Thyroid gland (tissue), 4 donors: ENCODE measurements around the gene ARNT2. TPM values are rescaled to one million over a fixed set of nuclear protein-coding genes. Genes with fewer than 3 reads are reported as not detected.

Experiments
- DNase-seq, 2 donors: peaks; one replicate each; pipeline ENCODE4 v3.0.0-alpha.2; 2019
- H3K27ac ChIP-seq, 3 donors: fragments of 200-600 bp; sonication (generic); 1 replicate in 2 of 3; 2 replicates in 1 of 3; pipeline ENCODE4 v1.5.1; 2016 to 2019; ENCODE audit warnings: mild to moderate bottlenecking in 1 of 3, moderate library complexity in 1 of 3
- H3K27me3 ChIP-seq: fragments of 200-600 bp; sonication (generic); one replicate; pipeline ENCODE4 v1.5.1; 2019
- H3K36me3 ChIP-seq, 2 donors: fragments of 200-600 bp; sonication (generic); one replicate each; pipeline ENCODE4 v1.5.1; 2016 to 2019
- H3K4me1 ChIP-seq, 2 donors: fragments of 200-600 bp; sonication (generic); one replicate each; pipeline ENCODE4 v1.5.1; 2017 to 2019
- H3K4me3 ChIP-seq, 3 donors: fragments of 200-600 bp; sonication (generic); replicated peaks in 1 of 3; 1 replicate in 2 of 3; 2 replicates in 1 of 3; pipeline ENCODE4 v1.5.1; 2016; ENCODE audit warnings: mild to moderate bottlenecking in 1 of 3
- H3K9me3 ChIP-seq: fragments of 200-600 bp; sonication (generic); one replicate; pipeline ENCODE4 v1.5.1; 2017
- CTCF ChIP-seq, 6 experiments: fragments of 200-600 bp in 3 of 6; fragments of 450-650 bp in 3 of 6; sonication (generic) in 3 of 6; IDR thresholded peaks; one replicate each; pipeline ENCODE4 v1.5.1; 2016 to 2019; ENCODE audit warnings: antibody characterized with exemption in 6 of 6, mild to moderate bottlenecking in 2 of 6, inconsistent platforms in 1 of 6, moderate library complexity in 1 of 6
- POLR2A ChIP-seq, 2 donors: fragments of 450-650 bp; IDR thresholded peaks; one replicate each; pipeline ENCODE4 v1.6.1; 2017; ENCODE audit warnings: antibody characterized with exemption in 2 of 2, mild to moderate bottlenecking in 2 of 2, moderate library complexity in 1 of 2
- WGBS, 2 donors: methylation state at CpG; one replicate each; pipeline ENCODE4 v1.1.5; 2017; 5-methylcytosine and 5-hydroxymethylcytosine counted together
- intact Hi-C: fragments of 100-400 bp; cut with DNase I; formaldehyde crosslinking; loops from one replicate; pipeline ENCODE4 v1.15.1; 2023
- total RNA-seq, 4 donors: library from RNA; depleted of rRNA; stranded (reverse); fragments of >200 nt; gene quantifications; one replicate each; pipeline ENCODE4 v1.2.3, GENCODE V29; 2016

The ARNT2 gene
- total RNA-seq, 4 donors from 2014 or later, result 9.4 to 19.1 (median 13.8) TPM

DNA sequence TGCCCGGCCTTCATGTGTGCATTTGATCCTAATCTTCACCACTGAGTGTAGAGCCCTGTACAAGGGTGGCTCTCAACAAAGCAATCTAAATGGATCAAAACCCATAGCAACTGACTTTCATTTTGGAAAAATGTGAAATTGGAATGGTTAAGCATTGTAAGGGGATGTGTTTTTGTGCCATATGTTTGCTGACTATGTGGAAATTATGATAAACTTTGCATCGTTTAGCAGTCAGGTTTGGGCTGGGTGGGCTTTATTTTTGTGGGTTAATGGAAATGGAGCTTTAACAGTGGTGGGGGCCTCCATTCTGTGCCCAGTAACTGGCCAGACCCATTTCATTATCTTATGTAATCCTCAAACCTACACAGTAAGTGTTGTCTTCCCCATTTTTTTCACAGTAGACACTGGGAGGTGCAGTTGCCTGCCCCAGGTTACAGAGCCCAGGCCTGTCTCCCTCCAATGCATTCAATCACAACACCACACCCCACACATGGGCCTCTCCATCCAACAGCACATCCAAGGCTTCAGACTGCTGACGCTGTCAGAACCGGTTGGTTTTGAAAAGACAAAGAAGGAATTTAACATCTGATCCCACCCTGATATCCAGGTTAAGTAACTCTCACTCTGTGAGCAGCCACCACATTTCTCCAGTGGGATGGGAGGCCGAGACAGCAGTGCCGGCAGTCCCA, 154.6 kb downstream of the ARNT2 start:
- DNase-seq, result peak; percentile 65 to 68
- Histone ChIP-seq H3K4me3 (no peak overlapping the region), H3K4me1 (peaks cover 55 to 62% of the 10 kb centered on the region in 2 donors), H3K27me3 (no peaks in the 10 kb centered on the region), H3K36me3 (no peaks in the 10 kb centered on the region), H3K9me3 (no peaks in the 10 kb centered on the region), H3K27ac (peak overlapping the region; percentile 81 to 87 (median 86))
- TF ChIP-seq POLR2A (IDR thresholded peaks at IDR 0.05) (no peak), CTCF (IDR thresholded peaks at IDR 0.05) (no peak)
- intact Hi-C loops, result no loop called here
- WGBS, 2 donors, result 45 to 49% methylated on average over 6 of the region's 6 CpGs

DNA sequence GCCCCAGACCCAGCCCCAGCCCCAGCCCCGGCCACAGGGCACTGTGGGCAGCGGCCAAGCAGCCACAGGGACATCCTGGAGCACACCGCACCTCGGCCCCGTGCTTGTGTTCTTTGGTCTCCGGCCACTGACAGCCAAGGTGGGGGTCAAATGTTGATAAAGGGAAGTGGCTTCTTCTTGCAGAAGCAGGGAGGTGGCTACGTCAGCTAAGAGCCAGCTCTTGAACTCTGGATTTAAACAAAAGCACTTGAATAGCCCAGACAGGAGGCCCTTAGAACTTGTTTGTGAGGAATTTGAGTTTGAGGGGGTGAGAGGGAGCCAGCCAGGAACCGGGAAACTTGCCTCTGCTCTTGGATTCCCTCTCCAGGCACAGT, 155.1 kb downstream of the ARNT2 start:
- WGBS, 2 donors, result 12 to 28% methylated on average over 2 to 6 of the region's 8 CpGs
- no peaks in the 10 kb centered on the region for H3K27me3 ChIP-seq
- peaks cover 55 to 62% of the 10 kb centered on the region in 2 donors for H3K4me1 ChIP-seq
- peak; percentile 79 to 91 for DNase-seq
- intact Hi-C loops, result no loop called here
- TF ChIP-seq POLR2A (IDR thresholded peaks at IDR 0.05) (peak in 1 of 2 donors; percentile 41), CTCF (IDR thresholded peaks at IDR 0.05) (no peak)
- peak overlapping the region; percentile 81 to 87 (median 86) for H3K27ac ChIP-seq
- H3K4me3 ChIP-seq, result no peak overlapping the region
- no peaks in the 10 kb centered on the region for H3K36me3 ChIP-seq
- no peaks in the 10 kb centered on the region for H3K9me3 ChIP-seq

GRCh38 chr15:80559761-80560160, 155.6 kb downstream of the ARNT2 start:
- TF ChIP-seq POLR2A (IDR thresholded peaks at IDR 0.05) (no peak), CTCF (IDR thresholded peaks at IDR 0.05) (no peak)
- 77 to 79% methylated on average over 5 to 6 of the region's 6 CpGs for WGBS, 2 donors
- DNase-seq, result peak in 1 of 2 donors; percentile 12

GRCh38 chr15:80560601-80561400, 156.6 kb downstream of the ARNT2 start:
- Histone ChIP-seq H3K27ac (peak overlapping the region in 2 of 3 donors; percentile 81 to 87), H3K4me1 (peaks cover 41 to 52% of the 10 kb centered on the region in 2 donors), H3K4me3 (no peak overlapping the region), H3K27me3 (no peaks in the 10 kb centered on the region), H3K9me3 (no peaks in the 10 kb centered on the region), H3K36me3 (no peaks in the 10 kb centered on the region)
- TF ChIP-seq POLR2A (IDR thresholded peaks at IDR 0.05) (no peak), CTCF (IDR thresholded peaks at IDR 0.05) (no peak)
- WGBS, 2 donors, result 80 to 85% methylated on average over 10 of the region's 10 CpGs
- DNase-seq, result no peak
- intact Hi-C loops, result loop anchor here (10.0 kb wide), 2 partner anchors 134 to 404 kb away; partner anchors contain the start of gene ABHD17C

More at GRCh38 chr15:80559761-80560160, 155.6 kb downstream of the ARNT2 start:
- no peaks in the 10 kb centered on the region for H3K27me3 ChIP-seq
- H3K4me3 ChIP-seq, result no peak overlapping the region
- peaks cover 51 to 62% of the 10 kb centered on the region in 2 donors for H3K4me1 ChIP-seq
- intact Hi-C loops, result loop anchor here (10.0 kb wide), 2 partner anchors 135 to 405 kb away; partner anchors contain the start of gene ABHD17C
- H3K27ac ChIP-seq, result peak overlapping the region; percentile 81 to 87 (median 86)
- no peaks in the 10 kb centered on the region for H3K9me3 ChIP-seq
- H3K36me3 ChIP-seq, result no peaks in the 10 kb centered on the region
